Sciatic nerve (tissue), 2 donors: ENCODE measurements around the gene EPSTI1. TPM values are rescaled to one million over a fixed set of nuclear protein-coding genes. Genes with fewer than 3 reads are reported as not detected.

Source experiments
- ATAC-seq: fragments of 200-7000 bp; cut with Tn5 transposase; one replicate; pipeline ENCODE4 v1.9.1; 2020; ENCODE audit warnings: mild to moderate bottlenecking, moderate library complexity
- DNase-seq: peaks from one replicate; pipeline ENCODE4 v3.0.0-alpha.2; 2020; ENCODE audit warnings: low spot score
- intact Hi-C: fragments of 100-400 bp; cut with DNase I; formaldehyde crosslinking; loops from one replicate; pipeline ENCODE4 v1.14.2; 2022
- total RNA-seq: library from RNA; stranded (reverse); fragmentation: NEBNext Ultra II Directional; extraction: Animal tissue kit (Norgen Biotek cat#: 25700); gene quantifications from one replicate; pipeline ENCODE4 v1.2.1, GENCODE V29; 2021
- donor health status: DM: no; HTN: no; CAD: no.
- donor health status: DM: no; HTN: no; CAD: no.

Gene EPSTI1
- total RNA-seq, 1 donor from 2014 or later, result 7.8 TPM

GRCh38 chr13:42926043-42926442, 66.0 kb downstream of the EPSTI1 start:
- ATAC-seq, result no peak
- intact Hi-C loops, result no loop called here
- DNase-seq, result no peak

GRCh38 chr13:42925626-42926025, 66.4 kb downstream of the EPSTI1 start:
- intact Hi-C loops, result no loop called here
- ATAC-seq (no peak), DNase-seq (no peak)

- intact Hi-C loops, result no loop called here
- ATAC-seq (no peak), DNase-seq (no peak)
Observed at GRCh38 chr13:42924344-42924743, 67.7 kb downstream of the EPSTI1 start.

- intact Hi-C loops, result no loop called here
- DNase-seq (no peak), ATAC-seq (no peak)
Observed at GRCh38 chr13:42907745-42908144, 84.3 kb downstream of the EPSTI1 start.

- intact Hi-C loops, result no loop called here
- no peak for ATAC-seq
- no peak for DNase-seq
Observed at GRCh38 chr13:42906257-42906656, 85.8 kb downstream of the EPSTI1 start.

- DNase-seq (no peak), ATAC-seq (no peak)
- intact Hi-C loops, result no loop called here
Observed at GRCh38 chr13:42905579-42905978, 86.5 kb downstream of the EPSTI1 start.

- intact Hi-C loops, result no loop called here
- DNase-seq, result no peak
- ATAC-seq, result no peak
Observed at GRCh38 chr13:42899266-42899665, 92.8 kb downstream of the EPSTI1 start.

GRCh38 chr13:42895776-42896175, 96.3 kb downstream of the EPSTI1 start:
- ATAC-seq, result no peak
- intact Hi-C loops, result no loop called here
- DNase-seq, result no peak

GRCh38 chr13:42894765-42895243, 97.2 kb downstream of the EPSTI1 start:
- ATAC-seq (no peak), DNase-seq (no peak)
- intact Hi-C loops, result no loop called here

- DNase-seq (no peak), ATAC-seq (peak; percentile 71)
- intact Hi-C loops, result no loop called here
Observed at GRCh38 chr13:42893214-42893671, 98.8 kb downstream of the EPSTI1 start.

- ATAC-seq (no peak), DNase-seq (no peak)
- intact Hi-C loops, result no loop called here
Observed at GRCh38 chr13:42892760-42893159, 99.3 kb downstream of the EPSTI1 start.

- intact Hi-C loops, result no loop called here
- DNase-seq (no peak), ATAC-seq (no peak)
Observed at GRCh38 chr13:42891591-42891990, 100.5 kb downstream of the EPSTI1 start.

- intact Hi-C loops, result no loop called here
- DNase-seq (no peak), ATAC-seq (no peak)
Observed at GRCh38 chr13:42885325-42885724, 106.7 kb downstream of the EPSTI1 start.

GRCh38 chr13:42883771-42884467, 108.1 kb downstream of the EPSTI1 start:
- no peak for DNase-seq
- intact Hi-C loops, result no loop called here
- ATAC-seq, result peak; percentile 78

GRCh38 chr13:42883142-42883541, 108.9 kb downstream of the EPSTI1 start:
- intact Hi-C loops, result no loop called here
- ATAC-seq, result no peak
- DNase-seq, result no peak

GRCh38 chr13:42880056-42880605, 111.9 kb downstream of the EPSTI1 start:
- intact Hi-C loops, result no loop called here
- DNase-seq (no peak), ATAC-seq (no peak)

GRCh38 chr13:42878721-42879120, 113.3 kb downstream of the EPSTI1 start:
- ATAC-seq (no peak), DNase-seq (no peak)
- intact Hi-C loops, result no loop called here

GRCh38 chr13:42876887-42877545, 115.0 kb downstream of the EPSTI1 start:
- no peak for ATAC-seq
- intact Hi-C loops, result no loop called here

GRCh38 chr13:42876270-42876714, 115.7 kb downstream of the EPSTI1 start:
- intact Hi-C loops, result no loop called here
- ATAC-seq (no peak), DNase-seq (no peak)

More at GRCh38 chr13:42876887-42877545, 115.0 kb downstream of the EPSTI1 start:
- DNase-seq, result no peak
